Activated CD4-positive, alpha-beta T cell treated with anti-CD3 and anti-CD28 coated beads for 36 hours (primary cell): ENCODE measurements around the gene ACHE. TPM values are rescaled to one million over a fixed set of nuclear protein-coding genes. Genes with fewer than 3 reads are reported as not detected.
"Not testable (repeated sequence)": the region's sequence is repeated elsewhere in the genome, so short reads cannot be mapped to it uniquely, and the experiment has no call there.

ENCODE experiments used
- ATAC-seq: fragments of 200-7000 bp; cut with Tn5 transposase; one replicate; pipeline ENCODE4 v1.10.0; 2021; ENCODE audit warnings: mild to moderate bottlenecking, moderate library complexity
- CTCF ChIA-PET: fragments of 350-600 bp; sonication (Branson Sonifier 250); formaldehyde crosslinking; loops from one replicate; lab custom pipeline; 2021; ENCODE audit warnings: antibody characterized with exemption; lab: Charles Lee
- POLR2A ChIA-PET: fragments of 350-600 bp; sonication (Branson Sonifier 250); formaldehyde crosslinking; loops from one replicate; lab custom pipeline; 2021; ENCODE audit warnings: antibody characterized with exemption, inconsistent platforms; lab: Charles Lee
- DNase-seq: peaks from one replicate; pipeline ENCODE4 v3.0.0-alpha.2; 2020
- H3K27ac Mint-ChIP-seq: one replicate; pipeline ENCODE4 v1.8.0; 2021; ENCODE audit warnings: mixed read lengths
- H3K27me3 Mint-ChIP-seq: one replicate; pipeline ENCODE4 v1.8.0; 2021; ENCODE audit warnings: mixed read lengths
- H3K36me3 Mint-ChIP-seq: one replicate; pipeline ENCODE4 v1.8.0; 2021; ENCODE audit warnings: low read depth, mixed read lengths
- H3K4me1 Mint-ChIP-seq: one replicate; pipeline ENCODE4 v1.8.0; 2021; ENCODE audit warnings: mixed read lengths
- H3K4me3 Mint-ChIP-seq: one replicate; pipeline ENCODE4 v1.8.0; 2021; ENCODE audit warnings: mild to moderate bottlenecking, moderate library complexity, mixed read lengths
- H3K9me3 Mint-ChIP-seq: one replicate; pipeline ENCODE4 v1.8.0; 2021; ENCODE audit warnings: low read depth, mixed read lengths
- intact Hi-C, 2 experiments: fragments of 100-400 bp; cut with DNase I in 1 of 2; cut with micrococcal nuclease in 1 of 2; formaldehyde crosslinking; loops; one replicate each; pipeline versions ENCODE4 v1.14.2 to v1.15.1; 2022 to 2024; cut with DNase I, micrococcal nuclease
- total RNA-seq, 2 experiments: library from RNA; stranded (reverse); gene quantifications; one replicate each; pipeline ENCODE4 v1.2.3, GENCODE V29; 2021

The ACHE gene
- total RNA-seq, result under 1 TPM in 1 of 2 experiments, not detected in 1; 0.09 TPM

DNA sequence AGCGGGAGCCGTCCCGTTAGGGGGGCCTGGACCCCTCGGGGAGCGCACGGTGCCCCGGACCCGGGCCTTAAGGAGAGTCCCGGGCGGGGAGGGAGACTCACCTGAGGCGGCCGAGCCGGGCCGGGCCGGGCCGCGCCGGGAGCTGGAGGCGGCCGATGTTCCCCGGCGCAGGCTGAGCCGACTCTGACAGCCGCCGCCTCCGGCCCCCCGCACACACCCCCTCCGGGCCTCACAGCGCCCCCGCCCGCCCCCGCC is at the start of gene ACHE:
ACHE (minus strand) TSS at position 188 of the 255 bp plus-strand sequence. CDS start 1,656 bp downstream, outside the sequence.
- Mint-ChIP-seq H3K27me3 (peaks cover 32% of the 10 kb centered on the region), H3K4me1 (peaks cover 16% of the 10 kb centered on the region), H3K27ac (no peak within 1 kb of the TSS), H3K36me3 (no peaks in the 10 kb centered on the region), H3K4me3 (peak within 1 kb of the TSS; percentile 49), H3K9me3 (no peaks in the 10 kb centered on the region)
- intact Hi-C loops, result loop anchor here in 1 of 2 experiments (1.0 kb wide), 1 partner anchor 242 kb away; no protein-coding TSS in a partner anchor
- ChIA-PET CTCF (interaction anchor here (0.7 to 2.3 kb wide), 4 partner anchors 163 to 189 kb away, joined by 3 to 13 read pairs (median 6); no protein-coding TSS in a partner anchor), POLR2A (no interaction called here)
- ATAC-seq (peak; percentile 16), DNase-seq (no peak)

GRCh38 chr7:100944138-100944537 is 48.5 kb upstream of the ACHE start:
- ChIA-PET POLR2A (no interaction called here), CTCF (interaction anchor here (0.6 kb wide), 1 partner anchor 161 kb away, joined by 3 read pairs; no protein-coding TSS in a partner anchor)
- peaks cover 3% of the 10 kb centered on the region for H3K9me3 Mint-ChIP-seq
- H3K27ac Mint-ChIP-seq, result no peak overlapping the region
- H3K27me3 Mint-ChIP-seq, result peaks cover 12% of the 10 kb centered on the region
- H3K4me3 Mint-ChIP-seq, result no peak overlapping the region
- DNase-seq (no peak), ATAC-seq (no peak)
- H3K36me3 Mint-ChIP-seq, result no peaks in the 10 kb centered on the region
- no peaks in the 10 kb centered on the region for H3K4me1 Mint-ChIP-seq
- intact Hi-C loops, result no loop called here

DNA sequence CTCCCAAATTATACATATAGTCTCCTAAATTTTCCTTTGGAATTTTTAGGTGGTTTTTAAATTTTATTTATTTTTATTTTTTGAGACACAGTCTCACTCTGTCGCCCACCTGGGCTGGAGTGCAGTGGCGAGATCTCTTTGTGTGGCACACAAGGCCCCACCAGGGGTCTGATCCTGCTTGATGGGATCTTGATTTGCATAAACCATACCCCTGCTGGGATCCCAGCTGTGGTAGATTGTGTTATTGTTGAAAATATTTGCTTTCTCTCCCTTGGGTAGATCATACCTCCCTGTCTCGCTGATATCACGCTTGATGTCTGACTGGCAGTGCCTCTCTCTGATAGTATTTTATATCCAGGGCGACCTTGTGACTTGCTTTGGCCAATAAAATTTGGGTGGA is 48.0 kb upstream of the ACHE start:
- no peaks in the 10 kb centered on the region for H3K4me1 Mint-ChIP-seq
- no peak for ATAC-seq
- intact Hi-C loops, result no loop called here

GRCh38 chr7:100942045-100942774 is 46.5 kb upstream of the ACHE start:
- CTCF ChIA-PET, result no interaction called here
- H3K36me3 Mint-ChIP-seq, result no peaks in the 10 kb centered on the region

More for the DNA sequence above, 48.0 kb upstream of the ACHE start:
- ChIA-PET POLR2A (no interaction called here), CTCF (interaction anchor here (0.6 kb wide), 2 partner anchors 161 to 1108 kb away, joined by 3 read pairs; no protein-coding TSS in a partner anchor)
- Mint-ChIP-seq H3K36me3 (no peaks in the 10 kb centered on the region), H3K27me3 (peaks cover 10% of the 10 kb centered on the region), H3K4me3 (no peak overlapping the region), H3K27ac (no peak overlapping the region), H3K9me3 (peaks cover 3% of the 10 kb centered on the region)
- DNase-seq, result no peak

GRCh38 chr7:100936167-100936566 is 40.5 kb upstream of the ACHE start:
- intact Hi-C loops, H3K9me3 Mint-ChIP-seq, H3K4me3 Mint-ChIP-seq, DNase-seq, POLR2A ChIA-PET, H3K27ac Mint-ChIP-seq, CTCF ChIA-PET, H3K27me3 Mint-ChIP-seq, H3K4me1 Mint-ChIP-seq, H3K36me3 Mint-ChIP-seq, ATAC-seq: not testable (repeated sequence)

More at GRCh38 chr7:100942045-100942774, 46.5 kb upstream of the ACHE start:
- no peaks in the 10 kb centered on the region for H3K4me1 Mint-ChIP-seq
- peaks cover 12% of the 10 kb centered on the region for H3K27me3 Mint-ChIP-seq
- intact Hi-C loops, result no loop called here
- H3K9me3 Mint-ChIP-seq, result peaks cover 3% of the 10 kb centered on the region
- POLR2A ChIA-PET, result no interaction called here
- DNase-seq, result no peak
- no peak overlapping the region for H3K4me3 Mint-ChIP-seq
- H3K27ac Mint-ChIP-seq, result no peak overlapping the region
- ATAC-seq, result no peak

- ATAC-seq, DNase-seq, POLR2A ChIA-PET, CTCF ChIA-PET, H3K4me1 Mint-ChIP-seq, H3K9me3 Mint-ChIP-seq, H3K27ac Mint-ChIP-seq, H3K4me3 Mint-ChIP-seq, H3K36me3 Mint-ChIP-seq, intact Hi-C loops: not testable (repeated sequence)
- H3K27me3 Mint-ChIP-seq, result peaks cover 10% of the 10 kb centered on the region
Measured at GRCh38 chr7:100935381-100935780, 39.7 kb upstream of the ACHE start.

DNA sequence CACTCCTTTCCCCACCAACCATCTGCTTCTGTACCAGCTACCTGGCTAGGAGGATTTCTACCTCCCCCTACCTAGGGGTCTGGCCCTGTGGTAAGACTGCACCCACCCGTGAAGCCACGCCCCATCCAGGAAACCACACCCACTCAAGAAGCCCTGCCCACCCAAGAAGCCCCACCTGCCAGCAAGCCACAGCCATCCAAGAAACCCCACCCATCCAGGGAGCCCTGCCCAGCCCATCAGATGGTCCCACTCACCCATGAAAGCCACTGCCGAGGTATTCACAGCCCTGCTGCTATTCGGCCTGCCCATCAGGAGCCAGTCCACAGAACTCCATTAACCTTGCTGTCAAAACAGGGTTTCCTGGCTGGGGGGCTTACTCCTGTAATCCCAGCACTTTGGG is 38.0 kb upstream of the ACHE start:
- no peak overlapping the region for H3K4me3 Mint-ChIP-seq
- H3K4me1 Mint-ChIP-seq, result no peaks in the 10 kb centered on the region
- intact Hi-C loops, result no loop called here
- DNase-seq, result no peak
- ChIA-PET POLR2A (no interaction called here), CTCF (no interaction called here)
- no peak for ATAC-seq
- peaks cover 10% of the 10 kb centered on the region for H3K27me3 Mint-ChIP-seq
- no peak overlapping the region for H3K27ac Mint-ChIP-seq
- peaks cover 5% of the 10 kb centered on the region for H3K9me3 Mint-ChIP-seq
- H3K36me3 Mint-ChIP-seq, result no peaks in the 10 kb centered on the region

DNA sequence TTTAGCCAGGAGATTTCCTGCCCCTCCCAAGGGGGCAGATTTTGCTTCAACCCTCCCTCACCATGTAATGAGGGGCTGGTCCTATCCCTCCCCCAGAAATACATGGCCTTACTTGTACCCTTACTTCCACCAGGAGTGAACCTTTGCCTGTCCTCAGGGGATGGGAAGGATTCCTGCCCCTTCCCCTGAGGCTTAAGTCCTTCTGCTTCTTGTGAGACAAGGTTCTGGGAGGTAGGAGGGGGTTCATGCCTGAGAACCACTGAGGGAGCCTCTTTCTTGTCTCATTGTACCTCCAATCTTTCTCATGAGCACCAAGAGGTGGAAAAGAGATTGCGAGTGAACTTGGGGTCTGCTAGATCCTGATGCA is 34.1 kb upstream of the ACHE start:
- CTCF ChIA-PET, result no interaction called here
- Mint-ChIP-seq H3K27ac (no peak overlapping the region), H3K4me1 (no peaks in the 10 kb centered on the region), H3K4me3 (no peak overlapping the region), H3K9me3 (peaks cover 5% of the 10 kb centered on the region), H3K36me3 (no peaks in the 10 kb centered on the region), H3K27me3 (peaks cover 8% of the 10 kb centered on the region)
- POLR2A ChIA-PET, result no interaction called here
- DNase-seq, result no peak
- intact Hi-C loops, result no loop called here
- no peak for ATAC-seq

GRCh38 chr7:100923616-100924015 is 27.9 kb upstream of the ACHE start:
- H3K36me3 Mint-ChIP-seq, H3K27ac Mint-ChIP-seq, H3K4me3 Mint-ChIP-seq, POLR2A ChIA-PET, DNase-seq, intact Hi-C loops, H3K4me1 Mint-ChIP-seq, CTCF ChIA-PET, ATAC-seq, H3K9me3 Mint-ChIP-seq: not testable (repeated sequence)
- H3K27me3 Mint-ChIP-seq, result peaks cover 23% of the 10 kb centered on the region

- ATAC-seq (no peak), DNase-seq (no peak)
- Mint-ChIP-seq H3K27me3 (peaks cover 27% of the 10 kb centered on the region), H3K4me3 (no peak overlapping the region), H3K4me1 (no peaks in the 10 kb centered on the region), H3K36me3 (no peaks in the 10 kb centered on the region), H3K9me3 (no peaks in the 10 kb centered on the region), H3K27ac (no peak overlapping the region)
- POLR2A ChIA-PET, result no interaction called here
- intact Hi-C loops, result no loop called here
- CTCF ChIA-PET, result no interaction called here
Measured at GRCh38 chr7:100921039-100921438, 25.4 kb upstream of the ACHE start.

DNA sequence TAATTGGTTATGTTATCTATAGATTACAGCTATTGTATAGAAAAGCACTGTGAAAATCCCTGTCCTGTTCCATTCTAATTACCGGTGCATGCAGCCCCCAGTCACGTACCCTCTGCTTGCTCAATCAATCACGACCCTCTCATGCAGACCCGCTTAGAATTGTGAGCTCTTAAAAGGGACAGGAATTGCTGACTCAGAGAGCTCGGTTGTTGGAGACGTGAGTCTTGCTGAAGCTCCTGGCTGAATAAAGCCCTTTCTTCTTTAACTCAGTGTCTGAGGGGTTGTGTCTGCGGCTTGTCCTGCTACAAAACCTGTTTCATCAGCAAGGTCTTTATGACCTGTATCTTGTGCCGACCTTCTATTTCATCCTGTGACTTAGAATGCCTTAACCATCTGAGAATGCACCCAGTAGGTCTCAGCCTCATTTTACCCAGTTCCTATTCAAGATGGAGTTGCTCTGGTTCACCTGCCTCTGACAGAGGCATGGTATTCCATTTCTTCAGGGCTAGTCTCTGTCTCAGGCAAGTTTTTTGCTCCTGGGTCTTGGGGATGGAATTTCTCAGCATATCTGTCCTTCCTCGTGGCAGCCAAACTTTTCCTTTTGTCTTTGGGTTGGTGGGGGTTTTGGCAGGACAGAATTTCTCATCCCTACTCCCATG is 24.2 kb upstream of the ACHE start:
- H3K27ac Mint-ChIP-seq, H3K9me3 Mint-ChIP-seq, POLR2A ChIA-PET, ATAC-seq, H3K4me1 Mint-ChIP-seq, CTCF ChIA-PET, DNase-seq, intact Hi-C loops, H3K36me3 Mint-ChIP-seq, H3K4me3 Mint-ChIP-seq: not testable (repeated sequence)
- H3K27me3 Mint-ChIP-seq, result peaks cover 27% of the 10 kb centered on the region

DNA sequence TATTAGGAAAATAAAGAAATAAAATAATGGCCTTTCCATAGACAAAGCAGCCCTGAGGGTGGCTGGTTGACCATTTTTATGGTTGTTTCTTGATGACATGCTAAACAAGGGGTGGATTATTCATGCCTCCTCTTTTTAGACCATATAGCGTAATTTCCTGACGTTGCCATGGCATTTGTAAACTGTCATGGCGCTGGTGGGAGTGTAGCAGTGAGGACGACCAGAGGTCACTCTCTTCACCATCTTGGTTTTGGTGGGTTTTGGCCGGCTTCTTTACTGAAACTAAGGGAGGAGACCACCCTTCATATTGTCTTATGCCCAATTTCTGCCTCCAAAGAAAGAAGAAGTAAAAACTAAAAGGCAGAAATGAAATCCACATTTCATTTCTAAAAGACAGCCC is 23.6 kb upstream of the ACHE start:
- CTCF ChIA-PET, result interaction anchor here (0.8 kb wide), 1 partner anchor 45 kb away, joined by 4 read pairs; no protein-coding TSS in a partner anchor
- H3K36me3 Mint-ChIP-seq, ATAC-seq, H3K4me3 Mint-ChIP-seq, H3K4me1 Mint-ChIP-seq, intact Hi-C loops, H3K27ac Mint-ChIP-seq, DNase-seq, H3K9me3 Mint-ChIP-seq, POLR2A ChIA-PET: not testable (repeated sequence)
- H3K27me3 Mint-ChIP-seq, result peaks cover 27% of the 10 kb centered on the region
